Activated CD4-positive, alpha-beta T cell treated with anti-CD3 and anti-CD28 coated beads, Interleukin-2, amount 10 ng/mL, durations not matched to agents 7 days and 5 days (primary cell): ENCODE results near the gene PDILT. TPM values are rescaled to one million over a fixed set of nuclear protein-coding genes. Genes with fewer than 3 reads are reported as not detected.
"Not testable (repeated sequence)": the region's sequence is repeated elsewhere in the genome, so short reads cannot be mapped to it uniquely, and the experiment has no call there.

ENCODE experiments used
- CTCF ChIA-PET: fragments of 350-600 bp; sonication (Branson Sonifier 250); formaldehyde crosslinking; loops from one replicate; lab custom pipeline; 2021; ENCODE audit warnings: antibody characterized with exemption; lab: Charles Lee
- POLR2A ChIA-PET: fragments of 350-600 bp; sonication (Branson Sonifier 250); formaldehyde crosslinking; loops from one replicate; lab custom pipeline; 2021; ENCODE audit warnings: antibody characterized with exemption; lab: Charles Lee
- DNase-seq: peaks from one replicate; pipeline ENCODE4 v3.0.0-alpha.2; 2020
- H3K27ac Mint-ChIP-seq: one replicate; pipeline ENCODE4 v1.8.0; 2021; ENCODE audit warnings: mild to moderate bottlenecking, moderate library complexity, mixed read lengths
- H3K27me3 Mint-ChIP-seq: one replicate; pipeline ENCODE4 v1.8.0; 2021; ENCODE audit warnings: mixed read lengths
- H3K36me3 Mint-ChIP-seq: one replicate; pipeline ENCODE4 v1.8.0; 2021; ENCODE audit warnings: low read depth, mixed read lengths
- H3K4me1 Mint-ChIP-seq: one replicate; pipeline ENCODE4 v1.8.0; 2021; ENCODE audit warnings: mixed read lengths
- H3K4me3 Mint-ChIP-seq: one replicate; pipeline ENCODE4 v1.8.0; 2021; ENCODE audit warnings: mild to moderate bottlenecking, moderate library complexity, mixed read lengths
- H3K9me3 Mint-ChIP-seq: one replicate; pipeline ENCODE4 v1.8.0; 2021; ENCODE audit warnings: mixed read lengths
- total RNA-seq, 2 experiments: library from RNA; stranded (reverse); gene quantifications; one replicate each; pipeline ENCODE4 v1.2.3, GENCODE V29; 2021

Gene PDILT
- total RNA-seq, 2 experiments from 2014 or later: not detected

DNA sequence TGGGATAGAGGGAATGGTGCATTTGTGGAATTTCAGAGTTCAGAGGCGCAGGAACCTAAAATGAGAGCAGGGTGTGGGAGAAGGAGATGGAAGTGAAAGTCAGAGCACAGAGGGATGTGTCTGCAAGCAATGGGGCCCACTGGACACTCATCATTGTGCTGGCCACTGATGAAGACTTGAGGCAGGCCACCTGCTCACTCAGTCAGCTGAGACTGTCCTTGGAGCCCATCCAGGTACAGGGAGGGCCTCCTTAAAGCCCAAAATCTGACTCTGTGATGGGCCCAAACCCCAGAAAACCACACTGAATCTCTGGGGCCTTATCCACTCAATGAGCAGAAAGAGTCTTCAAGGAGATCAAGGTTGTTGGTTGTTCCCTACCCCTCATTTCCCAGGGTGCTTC is 82.9 kb downstream of the PDILT start:
- Mint-ChIP-seq H3K27me3 (no peaks in the 10 kb centered on the region), H3K27ac (no peak overlapping the region), H3K4me1 (no peaks in the 10 kb centered on the region), H3K9me3 (no peaks in the 10 kb centered on the region), H3K36me3 (no peaks in the 10 kb centered on the region), H3K4me3 (no peak overlapping the region)
- POLR2A ChIA-PET: no interaction called here
- CTCF ChIA-PET: no interaction called here
- no peak for DNase-seq

DNA sequence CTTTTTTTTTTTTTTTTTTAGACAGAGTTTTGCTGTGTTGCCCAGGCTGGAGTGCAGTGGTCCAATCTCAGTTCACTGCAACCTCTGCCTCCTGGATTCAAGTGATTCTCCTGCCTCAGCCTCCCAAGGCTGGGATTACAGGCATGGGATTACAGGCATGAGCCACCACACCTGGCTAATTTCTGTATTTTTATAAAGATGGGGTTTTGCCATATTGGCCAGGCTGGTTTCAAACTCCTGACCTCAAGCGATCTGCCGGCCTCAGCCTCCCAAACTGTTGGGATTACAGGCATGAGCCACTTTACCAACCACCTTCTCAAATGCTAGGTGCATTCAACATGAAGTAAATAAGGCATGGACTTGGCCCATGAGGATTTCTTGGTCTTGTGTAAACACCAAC is 83.5 kb downstream of the PDILT start:
- CTCF ChIA-PET, H3K27ac Mint-ChIP-seq, H3K36me3 Mint-ChIP-seq, H3K4me1 Mint-ChIP-seq, H3K9me3 Mint-ChIP-seq, H3K4me3 Mint-ChIP-seq, H3K27me3 Mint-ChIP-seq, POLR2A ChIA-PET, DNase-seq: not testable (repeated sequence)

DNA sequence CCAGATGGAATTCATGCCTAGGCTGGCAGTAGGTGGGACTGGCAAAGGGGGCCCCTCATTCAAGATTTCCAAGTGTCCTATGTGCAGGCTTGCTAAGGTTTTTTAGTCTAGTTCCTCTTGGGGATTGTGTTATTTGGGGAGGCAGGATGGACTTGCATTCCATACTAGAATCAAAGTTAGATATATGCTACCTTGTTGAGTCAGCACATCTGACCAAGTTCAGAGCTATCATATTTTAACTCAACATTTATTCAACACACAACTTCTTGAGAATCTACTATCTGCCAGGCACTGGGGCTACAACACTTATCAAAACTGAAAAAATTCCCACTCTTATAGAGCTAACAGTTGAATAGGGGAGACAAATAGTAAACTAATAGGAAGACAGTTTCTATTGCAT is 83.9 kb downstream of the PDILT start:
- CTCF ChIA-PET: no interaction called here
- H3K36me3 Mint-ChIP-seq: no peaks in the 10 kb centered on the region
- no peak overlapping the region for H3K27ac Mint-ChIP-seq
- no peaks in the 10 kb centered on the region for H3K4me1 Mint-ChIP-seq
- POLR2A ChIA-PET: no interaction called here
- H3K27me3 Mint-ChIP-seq: no peaks in the 10 kb centered on the region
- DNase-seq: no peak
- no peak overlapping the region for H3K4me3 Mint-ChIP-seq
- no peaks in the 10 kb centered on the region for H3K9me3 Mint-ChIP-seq

DNA sequence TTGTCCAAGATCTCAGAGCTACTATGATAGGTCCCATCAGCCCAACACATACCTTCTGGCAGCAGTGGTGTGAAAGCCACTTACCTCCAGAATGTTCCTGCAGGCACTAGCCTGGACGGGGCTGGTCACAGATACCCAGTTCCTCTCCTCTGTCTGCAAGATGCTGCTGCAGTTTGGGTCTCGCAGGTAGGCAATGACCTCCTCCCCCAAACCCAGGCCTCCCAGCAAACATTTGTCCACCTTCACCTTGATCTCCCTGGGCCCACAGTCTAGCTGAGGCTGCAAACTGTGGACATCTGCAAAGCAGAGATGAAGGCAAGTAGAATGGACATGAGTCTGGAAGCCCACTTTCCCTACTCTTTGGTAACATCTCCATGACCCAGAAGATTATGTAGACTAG is 84.4 kb downstream of the PDILT start:
- H3K4me3 Mint-ChIP-seq: no peak overlapping the region
- ChIA-PET POLR2A (no interaction called here), CTCF (no interaction called here)
- no peaks in the 10 kb centered on the region for H3K27me3 Mint-ChIP-seq
- no peak overlapping the region for H3K27ac Mint-ChIP-seq
- DNase-seq: no peak
- H3K4me1 Mint-ChIP-seq: no peaks in the 10 kb centered on the region
- no peaks in the 10 kb centered on the region for H3K9me3 Mint-ChIP-seq
- no peaks in the 10 kb centered on the region for H3K36me3 Mint-ChIP-seq

DNA sequence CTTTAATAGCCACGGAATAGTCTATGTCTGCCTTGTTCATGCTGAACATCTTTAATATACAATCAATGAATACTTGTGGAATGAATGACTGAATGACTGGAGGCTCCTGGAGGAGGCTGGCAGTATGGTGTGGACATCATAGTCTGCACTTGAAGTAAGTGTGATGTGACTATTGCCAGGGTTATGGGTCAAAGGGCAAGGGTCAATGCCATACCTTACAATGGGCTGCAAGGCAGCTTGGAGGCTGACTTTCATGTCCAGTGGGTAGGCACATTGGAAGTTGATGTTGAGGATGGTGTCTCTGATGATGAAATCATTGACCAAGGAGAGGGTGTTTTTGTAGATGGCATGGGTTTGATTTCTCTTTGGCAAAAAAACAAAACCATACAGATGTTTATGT is 85.1 kb downstream of the PDILT start:
- CTCF ChIA-PET: interaction anchor here (0.7 kb wide), 1 partner anchor 40 kb away, joined by 3 read pairs; no protein-coding TSS in a partner anchor
- no peak overlapping the region for H3K4me3 Mint-ChIP-seq
- POLR2A ChIA-PET: no interaction called here

DNA sequence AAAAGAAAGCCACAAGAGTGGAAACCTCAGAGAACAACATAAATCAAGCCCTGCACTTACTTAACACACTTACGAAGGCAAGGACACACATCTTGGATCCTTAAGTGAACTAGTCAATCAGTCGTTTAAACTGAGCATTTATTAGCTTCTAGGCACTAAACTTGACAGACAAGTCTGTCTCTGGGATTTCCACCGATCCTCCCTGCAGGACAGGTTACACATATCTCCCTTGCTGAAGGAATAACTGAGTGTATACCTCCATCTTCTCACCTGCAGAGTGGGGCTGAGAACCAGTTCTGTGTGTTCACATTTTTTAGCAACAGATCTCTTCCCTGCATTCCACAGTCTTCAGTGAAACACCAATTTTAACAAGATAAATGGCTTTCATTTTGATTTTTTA is 86.1 kb downstream of the PDILT start:
- no peaks in the 10 kb centered on the region for H3K4me1 Mint-ChIP-seq
- H3K27ac Mint-ChIP-seq: no peak overlapping the region
- CTCF ChIA-PET: no interaction called here
- H3K36me3 Mint-ChIP-seq: no peaks in the 10 kb centered on the region
- H3K4me3 Mint-ChIP-seq: no peak overlapping the region
- POLR2A ChIA-PET: no interaction called here
- no peak for DNase-seq
- no peaks in the 10 kb centered on the region for H3K27me3 Mint-ChIP-seq
- H3K9me3 Mint-ChIP-seq: no peaks in the 10 kb centered on the region

More for the DNA sequence above, 85.1 kb downstream of the PDILT start:
- no peak for DNase-seq
- no peaks in the 10 kb centered on the region for H3K27me3 Mint-ChIP-seq
- H3K9me3 Mint-ChIP-seq: no peaks in the 10 kb centered on the region
- no peaks in the 10 kb centered on the region for H3K36me3 Mint-ChIP-seq
- H3K27ac Mint-ChIP-seq: no peak overlapping the region
- no peaks in the 10 kb centered on the region for H3K4me1 Mint-ChIP-seq

DNA sequence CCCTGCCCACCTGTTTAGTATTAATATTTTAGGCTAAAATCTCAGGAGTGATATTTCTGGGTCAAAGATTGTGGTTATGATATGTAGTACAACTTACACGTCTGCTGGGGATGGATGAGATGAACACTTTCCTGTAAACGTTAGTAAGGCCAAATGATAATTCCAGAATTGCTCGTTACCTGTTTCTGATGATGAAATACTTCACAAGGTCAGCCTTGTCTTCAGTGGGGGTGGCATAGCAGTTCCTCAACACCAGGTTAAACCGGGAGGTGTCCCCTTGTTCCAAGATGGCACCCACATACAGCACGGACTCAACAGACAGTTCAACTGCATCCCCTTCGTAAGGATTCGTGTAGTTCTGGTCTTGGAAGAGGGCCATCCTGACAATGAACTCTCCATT is 86.5 kb downstream of the PDILT start:
- Mint-ChIP-seq H3K36me3 (no peaks in the 10 kb centered on the region), H3K4me3 (no peak overlapping the region), H3K27ac (no peak overlapping the region), H3K9me3 (no peaks in the 10 kb centered on the region), H3K27me3 (no peaks in the 10 kb centered on the region), H3K4me1 (no peaks in the 10 kb centered on the region)
- no peak for DNase-seq
- CTCF ChIA-PET: no interaction called here
- POLR2A ChIA-PET: no interaction called here

DNA sequence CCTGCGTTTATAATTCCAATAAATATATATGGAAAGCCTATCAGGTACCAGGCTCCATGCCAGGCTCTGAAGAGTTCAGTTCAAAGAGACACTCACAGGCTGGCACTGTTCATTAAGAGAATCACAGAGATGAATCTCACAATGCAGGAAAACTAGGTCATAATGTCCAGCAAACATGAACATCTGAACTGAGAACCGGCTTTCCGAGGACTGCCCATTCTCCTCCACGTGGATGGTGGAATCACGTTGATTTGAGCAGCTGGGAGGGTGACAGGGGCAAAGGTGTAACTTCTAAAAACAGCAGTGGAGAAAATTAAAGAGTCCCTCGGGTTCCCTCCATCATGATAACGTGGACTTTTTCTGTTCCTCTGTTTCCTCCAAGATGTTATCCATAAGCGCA is 87.4 kb downstream of the PDILT start:
- H3K27ac Mint-ChIP-seq: no peak overlapping the region
- ChIA-PET POLR2A (no interaction called here), CTCF (no interaction called here)
- no peak for DNase-seq
- no peaks in the 10 kb centered on the region for H3K36me3 Mint-ChIP-seq
- no peak overlapping the region for H3K4me3 Mint-ChIP-seq
- H3K27me3 Mint-ChIP-seq: no peaks in the 10 kb centered on the region
- H3K9me3 Mint-ChIP-seq: no peaks in the 10 kb centered on the region
- H3K4me1 Mint-ChIP-seq: no peaks in the 10 kb centered on the region

DNA sequence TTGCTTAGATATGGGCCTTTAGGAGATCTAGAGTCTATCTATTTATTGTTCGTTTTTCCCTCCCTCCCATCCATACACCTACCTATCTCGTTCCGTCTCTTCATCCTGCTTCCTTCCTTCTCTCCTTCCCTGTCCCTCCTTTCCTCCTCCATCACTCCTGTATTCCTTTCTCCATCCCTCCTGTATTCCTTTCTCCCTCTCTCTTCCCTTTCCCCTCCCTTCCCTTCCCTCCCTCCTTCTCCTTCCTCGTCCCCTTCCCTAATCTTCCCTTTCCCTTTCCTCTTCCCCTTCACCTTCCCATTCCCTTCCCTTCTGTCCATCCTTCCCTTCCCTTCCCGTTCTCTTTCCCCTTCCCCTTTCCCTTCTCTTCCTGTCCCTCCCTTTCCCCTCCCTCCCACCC is 87.8 kb downstream of the PDILT start:
- Mint-ChIP-seq H3K27me3 (no peaks in the 10 kb centered on the region), H3K4me1 (no peaks in the 10 kb centered on the region), H3K4me3 (no peak overlapping the region), H3K36me3 (no peaks in the 10 kb centered on the region), H3K27ac (no peak overlapping the region), H3K9me3 (no peaks in the 10 kb centered on the region)
- DNase-seq: no peak
- POLR2A ChIA-PET: no interaction called here
- CTCF ChIA-PET: no interaction called here

DNA sequence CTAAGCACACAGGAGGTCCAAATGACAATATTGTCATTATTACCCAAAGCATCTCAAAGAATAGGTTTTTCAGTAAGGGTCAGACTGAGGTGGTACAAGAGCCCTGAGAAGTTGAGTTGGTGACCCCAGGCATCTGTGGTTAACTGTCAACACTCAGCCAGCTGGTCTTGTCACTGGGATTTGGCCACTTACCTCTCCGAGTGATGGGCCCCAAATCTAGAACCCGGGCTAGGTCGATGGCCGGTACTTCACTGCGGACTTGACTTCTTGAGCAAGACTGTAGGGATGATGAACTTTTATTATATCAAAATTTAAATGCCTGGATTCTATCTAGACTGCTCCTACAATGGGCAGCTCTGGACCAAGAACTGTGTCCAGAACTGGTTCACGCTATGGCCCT is 88.8 kb downstream of the PDILT start:
- CTCF ChIA-PET: no interaction called here

DNA sequence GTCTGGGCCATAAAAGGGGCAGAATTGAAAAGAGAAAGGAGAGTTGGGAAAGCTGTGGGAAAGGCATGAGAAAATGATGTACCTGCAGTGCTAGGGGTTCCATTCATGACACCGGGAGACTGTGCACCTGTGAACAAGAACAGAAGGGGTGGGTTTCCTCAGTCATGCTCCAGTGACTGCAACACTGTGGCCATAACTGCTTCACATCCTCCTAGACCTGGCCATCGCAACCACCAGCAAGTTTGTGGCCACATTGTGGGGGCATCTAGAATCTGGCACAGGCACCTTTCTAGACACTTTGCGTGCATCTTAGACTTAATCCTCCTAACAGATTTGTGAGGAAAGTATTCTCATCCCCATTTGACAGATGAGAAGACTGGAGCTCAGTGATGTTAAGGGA is 90.0 kb downstream of the PDILT start:
- no peak for DNase-seq
- ChIA-PET POLR2A (no interaction called here), CTCF (no interaction called here)
- H3K9me3 Mint-ChIP-seq: no peaks in the 10 kb centered on the region
- H3K36me3 Mint-ChIP-seq: no peaks in the 10 kb centered on the region
- no peak overlapping the region for H3K27ac Mint-ChIP-seq
- no peaks in the 10 kb centered on the region for H3K4me1 Mint-ChIP-seq
- no peak overlapping the region for H3K4me3 Mint-ChIP-seq
- no peaks in the 10 kb centered on the region for H3K27me3 Mint-ChIP-seq

More for the DNA sequence above, 88.8 kb downstream of the PDILT start:
- H3K4me3 Mint-ChIP-seq: no peak overlapping the region
- H3K4me1 Mint-ChIP-seq: no peaks in the 10 kb centered on the region
- no peaks in the 10 kb centered on the region for H3K9me3 Mint-ChIP-seq
- H3K27me3 Mint-ChIP-seq: no peaks in the 10 kb centered on the region
- POLR2A ChIA-PET: no interaction called here
- no peak for DNase-seq
- H3K36me3 Mint-ChIP-seq: no peaks in the 10 kb centered on the region
- H3K27ac Mint-ChIP-seq: no peak overlapping the region

DNA sequence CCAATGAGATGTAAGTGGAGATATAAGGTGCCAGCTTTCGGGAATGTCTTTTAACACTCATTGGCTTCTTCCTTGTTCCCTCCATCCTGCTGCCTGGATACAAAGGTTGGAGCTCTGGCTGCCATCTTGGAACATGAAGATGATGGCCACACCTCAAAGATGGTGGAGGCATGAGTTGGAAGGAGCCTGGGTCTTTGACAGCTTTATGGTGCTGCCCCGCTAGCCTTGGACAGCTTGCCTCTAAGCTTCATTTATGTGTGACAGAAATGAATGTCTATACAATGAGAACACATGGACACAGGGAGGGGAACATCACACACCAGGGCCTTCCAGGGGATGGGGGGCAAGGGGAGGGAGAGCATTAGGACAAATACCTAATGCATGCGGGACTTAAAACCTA is 90.8 kb downstream of the PDILT start:
- no peak for DNase-seq
- ChIA-PET CTCF (no interaction called here), POLR2A (no interaction called here)
- Mint-ChIP-seq H3K9me3 (no peaks in the 10 kb centered on the region), H3K4me3 (no peak overlapping the region), H3K27ac (no peak overlapping the region), H3K4me1 (no peaks in the 10 kb centered on the region), H3K27me3 (no peaks in the 10 kb centered on the region), H3K36me3 (no peaks in the 10 kb centered on the region)

DNA sequence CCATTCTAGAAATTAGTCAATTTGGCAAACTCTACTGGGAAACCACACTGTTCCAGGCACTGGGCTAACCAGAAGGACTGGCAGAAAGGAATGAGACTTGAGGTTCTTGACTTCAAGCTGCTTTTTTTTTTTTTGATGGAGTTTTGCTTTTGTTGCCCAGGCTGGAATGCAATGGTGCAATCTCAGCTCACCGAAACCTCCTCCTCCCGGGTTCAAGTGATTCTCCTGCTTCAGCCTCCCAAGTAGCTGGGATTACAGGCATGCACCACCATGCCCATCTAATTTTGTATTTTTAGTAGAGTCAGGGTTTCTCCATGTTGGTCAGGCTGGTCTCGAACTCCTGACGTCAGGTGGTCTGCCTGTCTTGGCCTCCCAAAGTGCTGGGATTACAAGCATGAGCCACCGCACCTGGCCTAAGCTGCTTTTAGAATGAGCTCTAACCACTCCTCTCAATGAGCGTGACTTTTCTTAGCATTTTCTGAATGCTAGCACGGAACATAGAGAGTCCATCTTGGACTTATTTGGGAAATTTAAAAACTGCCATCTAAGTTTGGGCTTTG is 91.9 kb downstream of the PDILT start:
- H3K27me3 Mint-ChIP-seq, POLR2A ChIA-PET, H3K27ac Mint-ChIP-seq, H3K9me3 Mint-ChIP-seq, H3K36me3 Mint-ChIP-seq, H3K4me1 Mint-ChIP-seq, H3K4me3 Mint-ChIP-seq, DNase-seq: not testable (repeated sequence)
- CTCF ChIA-PET: interaction anchor here (0.7 to 1.3 kb wide), 2 partner anchors 12 to 270 kb away, joined by 3 read pairs; no protein-coding TSS in a partner anchor

DNA sequence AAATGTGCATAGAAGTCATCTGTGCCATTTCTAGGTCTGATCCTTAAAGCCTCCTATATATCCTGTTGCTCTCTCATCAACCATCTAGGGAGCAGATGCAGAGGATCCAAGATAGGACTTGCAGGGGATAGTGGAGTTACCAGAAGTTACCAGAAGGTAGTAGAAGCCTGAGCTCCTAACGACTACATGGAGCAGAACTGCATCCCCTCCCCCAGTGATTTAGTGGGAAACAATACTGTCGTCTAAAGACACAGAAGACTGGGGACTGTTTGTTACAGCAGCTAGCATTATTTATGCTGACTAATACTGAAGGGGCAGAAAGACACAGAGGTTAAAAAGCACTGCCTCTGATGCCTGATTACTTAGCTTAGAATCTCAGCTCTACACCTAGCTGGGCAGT is 93.0 kb downstream of the PDILT start:
- no peaks in the 10 kb centered on the region for H3K36me3 Mint-ChIP-seq
- H3K4me3 Mint-ChIP-seq: no peak overlapping the region
- no peaks in the 10 kb centered on the region for H3K9me3 Mint-ChIP-seq
- no peak for DNase-seq
- H3K4me1 Mint-ChIP-seq: no peaks in the 10 kb centered on the region
- ChIA-PET CTCF (interaction anchor here (1.3 kb wide), 1 partner anchor 11 kb away, joined by 3 read pairs; no protein-coding TSS in a partner anchor), POLR2A (no interaction called here)
- H3K27ac Mint-ChIP-seq: no peak overlapping the region
- H3K27me3 Mint-ChIP-seq: no peaks in the 10 kb centered on the region
